ENCODE measurements around the gene SLC12A8. TPM values are rescaled to one million over a fixed set of nuclear protein-coding genes. Genes with fewer than 3 reads are reported as not detected.

SLC12A8 gene
- total RNA-seq, 1 donor: 13.4 TPM

- no peak overlapping the region for H3K4me3 ChIP-seq (ENCODE audit: low read depth, low read length)
- no peak for DNase-seq (ENCODE audit: low read depth)
- TF ChIP-seq CTCF (IDR thresholded peaks at IDR 0.05; ENCODE audit: insufficient read depth, low read length): no peak
These were observed 92.7 kb downstream of the SLC12A8 start for GRCh38 chr3:125119752-125120378.

DNA sequence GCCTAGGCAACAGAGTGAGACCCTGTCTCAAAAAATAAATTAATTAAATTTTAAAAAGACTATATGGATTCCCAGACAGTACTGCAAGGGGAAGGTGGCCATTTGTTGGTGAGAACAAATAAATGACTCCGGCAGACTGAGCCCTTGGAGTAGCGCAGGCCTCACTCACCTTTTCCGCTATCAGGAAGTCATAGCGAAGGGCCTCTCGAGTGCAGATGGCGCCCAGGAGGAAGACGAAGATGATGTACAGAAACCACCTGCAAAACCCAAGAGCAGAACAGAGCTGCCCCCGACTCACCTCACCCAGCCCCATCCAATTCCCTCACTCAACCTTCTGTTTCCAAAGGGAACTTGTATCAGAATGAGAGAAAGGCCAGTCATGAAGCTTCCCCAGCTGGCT lies 93.9 kb downstream of the SLC12A8 start:
- DNase-seq (ENCODE audit: low read depth): no peak
- no peak overlapping the region for H3K4me3 ChIP-seq (ENCODE audit: low read depth, low read length)
- TF ChIP-seq CTCF (IDR thresholded peaks at IDR 0.05; ENCODE audit: insufficient read depth, low read length): no peak

DNA sequence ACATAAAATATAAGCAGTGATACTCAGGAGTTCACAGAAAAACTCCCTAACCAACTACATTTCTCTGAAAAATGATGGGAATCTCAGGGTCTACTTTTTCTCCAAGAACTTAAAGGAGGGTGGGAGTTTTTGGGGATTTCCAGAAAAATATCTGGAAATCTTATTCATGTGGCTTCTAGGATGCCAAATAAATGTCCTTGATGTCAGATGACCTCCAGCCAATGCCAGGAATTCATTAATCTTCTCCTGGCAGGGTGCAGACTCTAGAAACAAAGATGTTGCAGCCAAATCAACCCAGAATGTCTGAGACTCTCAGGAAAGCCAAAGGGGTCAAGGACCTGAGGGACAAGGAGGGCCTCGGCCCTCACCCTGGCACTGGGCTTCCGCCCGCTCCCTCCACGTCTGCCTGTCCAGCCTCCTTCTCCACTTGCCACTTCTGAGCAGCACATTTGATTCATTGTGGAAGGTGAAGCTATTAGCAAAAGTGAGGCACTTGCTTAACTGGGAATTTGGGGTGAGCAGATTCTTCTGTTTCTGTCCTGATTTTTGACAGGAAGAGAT lies 94.8 kb downstream of the SLC12A8 start:
- H3K4me3 ChIP-seq (ENCODE audit: low read depth, low read length): no peak overlapping the region
- peak; percentile 89 for DNase-seq (ENCODE audit: low read depth)

GRCh38 chr3:125116311-125117080 lies 96.1 kb downstream of the SLC12A8 start:
- no peak for TF ChIP-seq CTCF (IDR thresholded peaks at IDR 0.05; ENCODE audit: insufficient read depth, low read length)
- H3K4me3 ChIP-seq (ENCODE audit: low read depth, low read length): no peak overlapping the region
- peak; percentile 96 for DNase-seq (ENCODE audit: low read depth)

More for the DNA sequence above, 94.8 kb downstream of the SLC12A8 start:
- TF ChIP-seq CTCF (IDR thresholded peaks at IDR 0.05; ENCODE audit: insufficient read depth, low read length): no peak

DNA sequence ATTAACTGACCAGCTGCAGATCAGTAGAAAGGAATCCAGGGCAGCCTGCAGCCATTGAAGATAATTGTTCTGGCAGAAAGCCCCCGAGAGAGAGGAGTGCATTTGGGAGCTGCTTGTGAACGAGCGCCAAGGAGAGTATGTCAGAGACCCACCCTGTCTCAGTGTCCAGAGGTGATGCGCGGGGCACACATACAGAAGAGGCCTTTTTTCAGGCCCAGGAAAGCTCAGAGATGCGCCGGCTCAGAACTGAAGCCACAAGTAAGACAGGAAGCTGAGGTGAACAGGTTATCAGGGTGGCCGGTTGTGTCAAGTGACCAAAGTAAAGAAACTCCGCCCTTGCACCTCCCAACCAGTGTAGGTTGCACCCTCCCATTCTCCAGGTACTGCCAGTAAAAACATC lies 96.9 kb downstream of the SLC12A8 start:
- TF ChIP-seq CTCF (IDR thresholded peaks at IDR 0.05; ENCODE audit: insufficient read depth, low read length): no peak
- peak; percentile 94 for DNase-seq (ENCODE audit: low read depth)
- no peak overlapping the region for H3K4me3 ChIP-seq (ENCODE audit: low read depth, low read length)

DNA sequence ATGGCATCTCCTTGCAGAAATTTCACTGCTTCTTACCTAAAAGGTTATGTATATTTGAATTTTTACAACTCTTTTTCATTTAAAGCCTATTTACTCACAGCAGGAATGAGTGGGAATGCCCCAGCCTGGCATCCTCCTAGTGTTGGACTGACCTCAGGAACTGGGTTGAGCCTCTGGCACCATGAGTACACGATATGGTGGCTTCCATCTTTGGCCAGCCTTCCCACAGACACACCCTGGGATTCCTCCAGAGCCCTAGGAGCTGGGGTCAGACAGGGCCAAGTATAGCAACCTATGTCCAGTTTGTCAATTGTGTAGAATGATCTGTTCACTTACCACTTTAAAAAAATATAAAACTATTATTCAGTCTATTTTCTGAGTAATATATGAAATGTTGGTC lies 99.6 kb downstream of the SLC12A8 start:
- TF ChIP-seq CTCF (IDR thresholded peaks at IDR 0.05; ENCODE audit: insufficient read depth, low read length): no peak
- DNase-seq (ENCODE audit: low read depth): no peak
- no peak overlapping the region for H3K4me3 ChIP-seq (ENCODE audit: low read depth, low read length)

Measured in fibroblast of the aortic adventitia (primary cell).